ENCODE results near the gene SH2D1B. TPM values are rescaled to one million over a fixed set of nuclear protein-coding genes. Genes with fewer than 3 reads are reported as not detected.
A peak's percentile ranks its signal among the peaks of the same experiment; 100 is the strongest.
"Not testable (repeated sequence)": the region's sequence is repeated elsewhere in the genome, so short reads cannot be mapped to it uniquely, and the experiment has no call there.

The SH2D1B gene
- total RNA-seq, 6 donors from 2014 or later, result 0.61 to 3.4 (median 1.1) TPM; not detected in 1

DNA sequence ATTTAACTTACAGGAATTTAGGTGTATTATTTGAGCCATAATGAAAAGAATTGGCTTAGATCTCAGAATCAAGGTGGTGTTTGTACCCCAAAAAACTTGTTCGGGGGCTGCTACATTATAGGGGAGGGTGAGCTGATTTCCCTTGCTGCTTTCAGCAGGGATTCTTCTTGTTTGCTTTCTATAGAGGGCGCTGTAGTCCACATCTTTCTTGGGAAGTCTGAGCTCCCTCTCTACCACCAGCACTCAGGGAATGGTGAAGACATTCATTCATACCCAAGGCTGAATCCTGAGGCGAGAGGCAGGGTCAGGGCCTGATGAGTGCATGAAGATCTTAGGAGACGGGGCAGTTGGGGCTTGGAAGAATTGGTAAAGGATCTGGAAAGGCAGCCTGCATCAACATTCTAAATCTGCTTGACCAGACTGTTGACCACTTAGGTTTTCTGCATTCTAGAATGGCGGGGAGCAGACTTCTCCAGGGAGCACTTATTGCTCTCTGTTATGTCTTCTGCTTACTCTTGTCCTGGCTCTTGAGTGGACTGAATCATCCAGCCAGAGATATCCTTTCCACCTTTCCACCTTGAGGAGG, 54.2 kb downstream of the SH2D1B start:
- 54 to 57% methylated on average over 5 of the region's 5 CpGs for WGBS, 2 donors
- peak in 1 of 2 donors; percentile 73 for ATAC-seq (ENCODE audit: low FRiP score in 2 of 2)
- H3K4me3 ChIP-seq, result no peak overlapping the region

DNA sequence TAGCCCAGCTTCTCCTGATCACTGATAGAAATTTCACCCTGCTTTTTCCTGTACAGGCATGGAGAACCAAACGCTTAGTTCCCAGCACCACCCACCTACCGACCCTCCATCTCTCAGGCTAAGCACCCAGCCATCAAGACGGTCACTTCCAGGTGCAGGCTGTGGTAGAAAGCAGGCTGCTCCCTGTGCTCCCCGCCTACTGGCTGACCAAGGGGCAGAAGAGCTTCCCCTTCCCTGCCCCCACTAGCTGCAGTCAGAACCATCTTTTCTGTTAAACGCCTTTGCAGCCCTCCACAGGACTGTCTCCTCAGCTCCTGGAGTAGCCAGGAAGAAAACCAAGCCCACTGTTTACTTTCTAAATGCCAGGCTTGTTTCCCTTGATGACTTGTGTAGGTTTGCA, 58.2 kb downstream of the SH2D1B start:
- Histone ChIP-seq H3K27me3 (no peaks in the 10 kb centered on the region), H3K9me3 (no peaks in the 10 kb centered on the region), H3K36me3 (no peaks in the 10 kb centered on the region), H3K27ac (peak overlapping the region in 1 of 4 donors; percentile 38), H3K4me1 (peaks cover 3 to 25% (median 6%) of the 10 kb centered on the region in 4 donors), H3K4me3 (no peak overlapping the region)
- no peak for DNase-seq
- TF ChIP-seq EP300 (IDR thresholded peaks at IDR 0.05), result no peak
- no peak for TF ChIP-seq CTCF (IDR thresholded peaks at IDR 0.05)
- no peak for TF ChIP-seq POLR2AphosphoS5 (IDR thresholded peaks at IDR 0.05)
- TF ChIP-seq POLR2A (IDR thresholded peaks at IDR 0.05), result no peak
- 44 to 77% methylated on average over 3 to 5 of the region's 5 CpGs for WGBS, 2 donors
- no peak for ATAC-seq (ENCODE audit: low FRiP score in 2 of 2)

More for the DNA sequence above, 54.2 kb downstream of the SH2D1B start:
- H3K4me1 ChIP-seq, result peaks cover 0 to 14% (median 5%) of the 10 kb centered on the region in 4 donors
- TF ChIP-seq POLR2A (IDR thresholded peaks at IDR 0.05) (no peak), CTCF (IDR thresholded peaks at IDR 0.05) (peak in 5 of 6 experiments; percentile 19 to 50 (median 41))
- no peaks in the 10 kb centered on the region for H3K9me3 ChIP-seq
- no peak for DNase-seq
- no peak overlapping the region for H3K27ac ChIP-seq
- H3K27me3 ChIP-seq, result no peaks in the 10 kb centered on the region
- no peaks in the 10 kb centered on the region for H3K36me3 ChIP-seq

DNA sequence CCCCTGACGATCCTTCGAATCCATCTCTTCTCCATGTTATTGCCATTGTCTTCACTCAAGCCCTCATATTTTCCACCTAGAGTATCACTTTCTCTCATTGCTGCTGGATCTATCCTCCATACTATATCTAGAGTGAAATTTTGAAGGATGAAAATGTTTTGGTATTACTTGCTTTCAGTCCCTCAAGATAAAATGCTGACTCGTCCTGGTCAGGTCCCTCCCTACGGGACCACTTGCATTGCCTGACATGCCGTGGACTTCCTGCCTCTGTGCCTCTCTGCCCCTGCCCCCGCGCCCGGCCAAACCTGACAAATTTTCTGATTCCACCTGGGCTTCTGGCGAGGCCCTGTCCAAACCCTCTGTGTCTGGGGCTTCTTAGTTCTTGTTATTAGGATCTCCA, 58.9 kb downstream of the SH2D1B start:
- Histone ChIP-seq H3K4me3 (no peak overlapping the region), H3K36me3 (no peaks in the 10 kb centered on the region), H3K27ac (peak overlapping the region in 1 of 4 donors; percentile 38), H3K27me3 (no peaks in the 10 kb centered on the region), H3K9me3 (no peaks in the 10 kb centered on the region), H3K4me1 (peaks cover 3 to 25% (median 6%) of the 10 kb centered on the region in 4 donors)
- WGBS, 2 donors, result 85 to 86% methylated on average over 9 of the region's 9 CpGs
- DNase-seq, result peak in 1 of 2 donors; percentile 27
- TF ChIP-seq POLR2AphosphoS5 (IDR thresholded peaks at IDR 0.05) (no peak), CTCF (IDR thresholded peaks at IDR 0.05) (no peak), POLR2A (IDR thresholded peaks at IDR 0.05) (no peak), EP300 (IDR thresholded peaks at IDR 0.05) (no peak)
- no peak for ATAC-seq (ENCODE audit: low FRiP score in 2 of 2)

GRCh38 chr1:162351874-162352273, 60.1 kb downstream of the SH2D1B start:
- ATAC-seq (ENCODE audit: low FRiP score in 2 of 2), result peak in 1 of 2 donors; percentile 34
- not testable (repeated sequence) for H3K36me3 ChIP-seq, H3K4me3 ChIP-seq, H3K27ac ChIP-seq, DNase-seq, H3K9me3 ChIP-seq, H3K27me3 ChIP-seq
- H3K4me1 ChIP-seq, result peaks cover 3 to 25% (median 5%) of the 10 kb centered on the region in 4 donors
- 73 to 81% methylated on average over 3 of the region's 4 CpGs for WGBS, 2 donors

DNA sequence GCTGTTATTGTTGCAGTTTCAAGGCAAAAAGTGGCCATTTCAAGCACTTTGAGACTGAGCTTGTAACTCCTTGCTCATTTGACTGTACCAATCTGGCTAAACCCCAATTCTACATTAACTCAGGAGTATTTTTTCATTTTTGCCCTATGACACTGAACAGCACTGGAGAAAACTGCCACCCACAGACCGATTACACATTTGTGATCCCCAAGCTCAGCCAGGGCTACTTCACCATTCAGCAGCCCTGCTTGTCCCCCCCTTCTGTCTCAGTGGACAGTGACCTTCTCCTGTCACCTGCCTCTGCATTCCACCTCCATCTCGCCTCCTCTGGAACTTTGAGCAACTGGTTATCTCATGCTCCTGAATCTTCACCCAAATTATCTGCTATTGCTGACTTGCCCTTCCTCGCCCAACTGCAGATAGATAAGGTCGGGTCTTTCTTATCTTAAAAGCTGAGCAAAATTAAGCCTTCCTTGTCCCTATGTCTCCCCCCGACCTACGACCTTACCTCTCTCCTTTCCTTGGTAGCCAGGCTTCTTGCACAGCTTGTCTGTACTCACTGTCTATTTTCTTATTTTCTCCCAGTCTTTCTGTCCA, 60.6 kb downstream of the SH2D1B start:
- H3K4me3 ChIP-seq, result no peak overlapping the region
- WGBS, 2 donors, result 85 to 92% methylated on average over 6 of the region's 6 CpGs

More for the DNA sequence above, 60.6 kb downstream of the SH2D1B start:
- Histone ChIP-seq H3K4me1 (peaks cover 3 to 25% (median 5%) of the 10 kb centered on the region in 4 donors), H3K27me3 (no peaks in the 10 kb centered on the region), H3K36me3 (no peaks in the 10 kb centered on the region), H3K9me3 (no peaks in the 10 kb centered on the region), H3K27ac (no peak overlapping the region)
- TF ChIP-seq POLR2A (IDR thresholded peaks at IDR 0.05) (no peak), EP300 (IDR thresholded peaks at IDR 0.05) (no peak), CTCF (IDR thresholded peaks at IDR 0.05) (no peak), POLR2AphosphoS5 (IDR thresholded peaks at IDR 0.05) (no peak)
- no peak for ATAC-seq (ENCODE audit: low FRiP score in 2 of 2)
- DNase-seq, result no peak

All from upper lobe of left lung (tissue), 6 donors.